GM21381 (cell line): ENCODE data around the gene PPM1H.
A peak's percentile ranks its signal among the peaks of the same experiment; 100 is the strongest.

Experiments used
- ATAC-seq: cut with Tn5 transposase; IDR thresholded peaks from one replicate; pipeline ENCODE4 v1.9.1; 2021; ENCODE audit warnings: mild to moderate bottlenecking, moderate library complexity; ENCODE audit not compliant: unreplicated experiment

The PPM1H gene

GRCh38 chr12:62801796-62802195, 133.2 kb downstream of the PPM1H start:
- ATAC-seq, result no peak

- no peak for ATAC-seq
These were observed 134.1 kb downstream of the PPM1H start for GRCh38 chr12:62800707-62801400.

GRCh38 chr12:62799766-62800406, 135.1 kb downstream of the PPM1H start:
- ATAC-seq, result no peak

GRCh38 chr12:62799126-62799736, 135.7 kb downstream of the PPM1H start:
- peak; percentile 89 for ATAC-seq

- no peak for ATAC-seq
These were observed 140.7 kb downstream of the PPM1H start for GRCh38 chr12:62794218-62794583.

GRCh38 chr12:62793256-62794217, 141.4 kb downstream of the PPM1H start:
- peak; percentile 62 for ATAC-seq

GRCh38 chr12:62792236-62792870, 142.6 kb downstream of the PPM1H start:
- no peak for ATAC-seq

- ATAC-seq, result no peak
These were observed 145.1 kb downstream of the PPM1H start for GRCh38 chr12:62789851-62790250.

GRCh38 chr12:62787611-62788010, 147.3 kb downstream of the PPM1H start:
- ATAC-seq, result no peak

- ATAC-seq, result no peak
These were observed 147.9 kb downstream of the PPM1H start for GRCh38 chr12:62787023-62787422.

- no peak for ATAC-seq
These were observed 148.9 kb downstream of the PPM1H start for GRCh38 chr12:62785941-62786559.

- no peak for ATAC-seq
These were observed 150.4 kb downstream of the PPM1H start for GRCh38 chr12:62784576-62784975.

GRCh38 chr12:62783881-62784280, 151.1 kb downstream of the PPM1H start:
- ATAC-seq, result no peak

- ATAC-seq, result no peak
These were observed 153.6 kb downstream of the PPM1H start for GRCh38 chr12:62781136-62781880.

GRCh38 chr12:62779488-62779887, 155.5 kb downstream of the PPM1H start:
- ATAC-seq, result no peak

- no peak for ATAC-seq
These were observed 156.8 kb downstream of the PPM1H start for GRCh38 chr12:62778187-62778586.

- ATAC-seq, result no peak
These were observed 158.0 kb downstream of the PPM1H start for GRCh38 chr12:62776997-62777396.

- no peak for ATAC-seq
These were observed 158.4 kb downstream of the PPM1H start for GRCh38 chr12:62776575-62776974.

GRCh38 chr12:62774794-62775193, 160.2 kb downstream of the PPM1H start:
- no peak for ATAC-seq
